ENCODE data around the gene CLCF1.
A peak's percentile ranks its signal among the peaks of the same experiment; 100 is the strongest.

CLCF1 gene

GRCh38 chr11:67356387-67356863 lies 17.0 kb downstream of the CLCF1 start:
- DNase-seq (ENCODE audit: low read depth), result no peak

GRCh38 chr11:67355794-67356386 lies 17.5 kb downstream of the CLCF1 start:
- no peak for DNase-seq (ENCODE audit: low read depth)

- DNase-seq (ENCODE audit: low read depth), result no peak
Observed at GRCh38 chr11:67355023-67355793, 18.2 kb downstream of the CLCF1 start.

GRCh38 chr11:67354075-67355022 lies 19.0 kb downstream of the CLCF1 start:
- DNase-seq (ENCODE audit: low read depth), result no peak

GRCh38 chr11:67353317-67354074 lies 19.9 kb downstream of the CLCF1 start, which contains the start of gene POLD4:
TSS of gene POLD4 (minus strand) at chr11:67353546. CDS start at chr11:67353399, 147 bp downstream.
- DNase-seq (ENCODE audit: low read depth), result peak; percentile 90

- no peak for DNase-seq (ENCODE audit: low read depth)
Observed at GRCh38 chr11:67352546-67353316, 20.7 kb downstream of the CLCF1 start.

GRCh38 chr11:67351275-67352005 lies 22.0 kb downstream of the CLCF1 start:
- peak; percentile 52 for DNase-seq (ENCODE audit: low read depth)

- no peak for DNase-seq (ENCODE audit: low read depth)
Observed at GRCh38 chr11:67349928-67350465, 23.4 kb downstream of the CLCF1 start.

GRCh38 chr11:67349457-67349856 lies 23.9 kb downstream of the CLCF1 start:
- DNase-seq (ENCODE audit: low read depth), result no peak

- DNase-seq (ENCODE audit: low read depth), result no peak
Observed at GRCh38 chr11:67349036-67349435, 24.4 kb downstream of the CLCF1 start.

GRCh38 chr11:67347964-67348749 lies 25.2 kb downstream of the CLCF1 start:
- no peak for DNase-seq (ENCODE audit: low read depth)

- DNase-seq (ENCODE audit: low read depth), result no peak
Observed at GRCh38 chr11:67345920-67346819, 27.2 kb downstream of the CLCF1 start.

GRCh38 chr11:67345247-67345919 lies 28.0 kb downstream of the CLCF1 start:
- DNase-seq (ENCODE audit: low read depth), result no peak

GRCh38 chr11:67344264-67344663 lies 29.1 kb downstream of the CLCF1 start:
- no peak for DNase-seq (ENCODE audit: low read depth)

GRCh38 chr11:67337257-67337656 lies 36.1 kb downstream of the CLCF1 start:
- no peak for DNase-seq (ENCODE audit: low read depth)

GRCh38 chr11:67332081-67332691 lies 41.2 kb downstream of the CLCF1 start:
- DNase-seq (ENCODE audit: low read depth), result no peak

GRCh38 chr11:67323526-67323925 lies 49.9 kb downstream of the CLCF1 start:
- no peak for DNase-seq (ENCODE audit: low read depth)

All from T follicular helper cell (primary cell).